Activated naive CD8-positive, alpha-beta T cell treated with anti-CD3 and anti-CD28 coated beads, Interleukin-2, amount 50 U/mL, for 16 hours (primary cell): ENCODE results near the gene OR5AL1.
"Not testable (repeated sequence)": the region's sequence is repeated elsewhere in the genome, so short reads cannot be mapped to it uniquely, and the experiment has no call there.

Experiments used
- DNase-seq: peaks from one replicate; pipeline ENCODE4 v3.0.0-alpha.2; 2020; ENCODE audit warnings: low read depth, low spot score

Gene OR5AL1

GRCh38 chr11:56412396-56412795 lies at the start of gene OR5AL1:
OR5AL1 (plus strand) TSS chr11:56412696.
- DNase-seq: no peak

GRCh38 chr11:56375324-56375723 lies 37.2 kb upstream of the OR5AL1 start, which contains the start of gene OR8U1:
OR8U1 (plus strand) TSS chr11:56375624; CDS start chr11:56375624, 0 bp downstream.
- no peak for DNase-seq

- no peak for DNase-seq
Measured at GRCh38 chr11:56380120-56380519, 32.4 kb upstream of the OR5AL1 start.

- no peak for DNase-seq
Measured at GRCh38 chr11:56394381-56394780, 18.1 kb upstream of the OR5AL1 start.

- no peak for DNase-seq
Measured at GRCh38 chr11:56396047-56396446, 16.4 kb upstream of the OR5AL1 start.

- not testable (repeated sequence) for DNase-seq
Measured at GRCh38 chr11:56401858-56402461, 10.5 kb upstream of the OR5AL1 start.

GRCh38 chr11:56404393-56404792 lies 8.1 kb upstream of the OR5AL1 start:
- DNase-seq: no peak

GRCh38 chr11:56410801-56411200 lies 1.7 kb upstream of the OR5AL1 start:
- no peak for DNase-seq

GRCh38 chr11:56453521-56453920 lies 41.0 kb downstream of the OR5AL1 start:
- DNase-seq: no peak

- no peak for DNase-seq
Measured at GRCh38 chr11:56457076-56457475, 44.6 kb downstream of the OR5AL1 start.
